ENCODE measurements around the gene SGCD.
A peak's percentile ranks its signal among the peaks of the same experiment; 100 is the strongest.

SGCD gene

DNA sequence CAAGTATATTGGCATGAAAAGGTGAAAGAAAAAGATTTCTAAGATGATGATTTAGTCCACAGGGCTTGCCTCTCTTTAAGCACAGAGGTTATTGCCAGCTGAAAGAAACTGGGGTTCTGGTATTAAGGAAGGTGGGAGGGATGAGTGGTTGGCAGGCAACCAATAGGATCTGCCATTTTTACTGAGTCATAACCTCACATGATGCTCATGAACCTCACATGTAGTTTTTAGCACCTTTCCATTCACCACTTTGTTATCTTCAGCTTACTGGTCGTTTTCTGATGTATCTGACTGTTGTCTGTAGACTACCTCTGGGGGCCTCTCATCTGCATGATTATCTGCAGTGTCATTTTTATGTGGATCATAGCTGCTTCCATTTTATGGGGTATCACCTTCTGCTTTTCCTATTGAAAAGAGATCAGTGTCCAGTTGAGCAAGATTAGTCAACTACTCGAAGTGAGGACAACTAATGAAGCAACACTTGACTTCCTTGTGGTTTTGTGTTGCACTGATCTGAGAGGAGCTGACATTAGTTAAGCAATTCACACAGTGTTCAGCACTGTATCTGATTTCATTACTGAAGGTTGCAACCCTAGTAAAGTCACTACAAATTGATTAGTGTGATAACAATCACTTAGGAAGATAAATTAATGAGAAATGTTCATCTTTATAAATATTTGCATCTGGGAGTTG lies 186.3 kb downstream of the SGCD start:
- no peak for DNase-seq (ENCODE audit: low spot score)

- DNase-seq (ENCODE audit: low spot score) = no peak
Measured at GRCh38 chr5:156515121-156515520, 188.2 kb downstream of the SGCD start.

- no peak for DNase-seq (ENCODE audit: low spot score)
Measured at GRCh38 chr5:156515803-156516360, 188.9 kb downstream of the SGCD start.

DNA sequence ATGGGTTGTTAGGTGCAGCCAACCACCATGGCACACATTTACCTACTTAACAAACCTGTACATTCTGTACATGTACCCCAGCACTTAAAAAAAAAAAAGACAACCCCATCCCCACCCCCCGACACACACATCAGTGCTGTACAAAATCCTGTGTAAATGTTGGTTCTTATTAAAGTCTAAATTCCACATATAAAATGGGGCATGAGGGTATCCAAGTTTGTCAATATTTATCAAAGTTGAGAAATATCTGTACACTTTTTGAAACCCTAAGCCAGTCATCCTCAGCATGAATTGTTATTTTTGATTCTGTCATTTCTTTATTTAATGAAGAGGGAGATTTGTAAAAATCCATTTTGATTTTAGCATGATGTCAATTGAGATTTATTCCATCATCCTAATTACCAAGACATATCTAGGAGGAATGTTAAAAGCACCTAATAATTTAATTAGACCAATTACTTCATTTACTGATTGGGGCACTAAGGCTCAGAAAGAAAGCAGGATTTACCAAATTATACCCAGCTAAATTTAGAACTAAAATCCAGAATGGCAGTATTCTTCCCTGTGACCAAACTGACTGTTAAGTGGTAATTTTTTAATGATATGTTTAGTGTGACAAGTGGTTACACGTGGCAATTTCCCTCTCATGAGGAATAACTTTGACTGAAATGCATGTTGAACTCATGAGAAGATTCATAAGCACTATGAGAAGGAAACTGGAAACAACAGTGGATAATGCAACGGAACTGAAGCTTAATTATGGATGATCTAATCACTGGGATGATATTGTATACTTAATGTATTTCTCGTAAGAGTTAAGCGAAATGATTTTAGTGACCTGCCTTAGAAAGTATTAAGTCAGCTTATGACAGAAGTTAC lies 195.9 kb downstream of the SGCD start:
- DNase-seq (ENCODE audit: low spot score) = no peak

GRCh38 chr5:156523607-156524006 lies 196.6 kb downstream of the SGCD start:
- no peak for DNase-seq (ENCODE audit: low spot score)

DNA sequence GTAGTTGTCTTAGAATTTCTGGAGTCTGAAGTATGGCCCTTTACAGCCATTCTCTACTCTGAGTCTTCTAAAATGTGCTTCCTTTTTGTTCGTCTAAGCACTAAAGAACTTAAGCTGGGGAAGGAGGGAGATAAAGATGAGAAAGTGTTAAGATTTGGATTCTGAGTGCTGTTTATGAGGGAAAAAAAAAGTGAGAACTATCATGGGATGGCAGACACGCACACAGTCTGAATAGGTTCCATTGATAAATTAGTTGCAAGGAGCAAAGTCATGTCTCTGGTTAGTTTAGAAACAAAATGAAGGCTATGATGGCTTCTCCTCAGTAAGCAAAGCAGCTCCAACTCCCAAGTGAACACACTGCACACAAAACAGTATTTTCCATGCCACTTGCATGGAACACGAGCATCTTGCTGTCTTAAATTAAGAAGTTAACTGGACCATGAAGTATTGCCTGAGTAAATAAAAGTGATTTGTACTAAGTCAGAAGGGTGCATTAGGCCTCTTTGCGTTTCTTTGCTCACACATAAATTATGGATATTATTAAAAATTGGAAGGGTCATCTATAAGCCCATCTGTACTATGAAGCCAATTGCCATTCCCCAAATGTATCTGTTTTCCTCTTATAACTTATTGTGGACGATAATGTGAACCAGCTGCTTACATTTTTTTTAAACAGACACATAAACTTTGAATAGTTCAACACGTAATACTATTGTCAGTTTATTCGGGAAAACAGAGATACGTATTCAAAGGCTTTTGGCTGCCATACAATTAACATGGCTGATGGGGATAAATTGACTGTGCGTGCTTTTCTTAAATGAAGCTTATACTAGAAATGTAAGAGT lies 199.3 kb downstream of the SGCD start:
- DNase-seq (ENCODE audit: low spot score) = peak; percentile 22

GRCh38 chr5:156527611-156528010 lies 200.6 kb downstream of the SGCD start:
- DNase-seq (ENCODE audit: low spot score) = no peak

- DNase-seq (ENCODE audit: low spot score) = no peak
Measured at GRCh38 chr5:156528673-156529072, 201.7 kb downstream of the SGCD start.

DNA sequence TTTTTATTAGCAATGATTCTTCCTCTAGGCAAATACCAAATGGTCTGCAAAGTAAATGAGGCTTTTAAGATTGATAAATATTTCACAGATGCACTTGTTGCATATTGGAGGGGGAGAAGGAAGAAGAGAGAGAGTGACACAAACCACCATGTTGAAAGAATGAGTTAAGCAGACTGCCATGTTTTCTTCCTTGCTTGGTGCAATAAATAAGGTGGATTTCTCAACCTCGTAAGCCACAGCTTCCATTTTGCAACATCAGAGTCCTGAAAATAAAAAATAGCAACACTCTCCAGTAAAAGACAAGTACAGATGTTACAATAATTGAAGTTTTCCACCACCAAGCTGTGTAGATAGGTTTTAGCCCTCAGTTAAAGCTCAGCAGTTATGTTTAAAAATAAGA lies 202.9 kb downstream of the SGCD start:
- no peak for DNase-seq (ENCODE audit: low spot score)

GRCh38 chr5:156531199-156531598 lies 204.2 kb downstream of the SGCD start:
- DNase-seq (ENCODE audit: low spot score) = no peak

DNA sequence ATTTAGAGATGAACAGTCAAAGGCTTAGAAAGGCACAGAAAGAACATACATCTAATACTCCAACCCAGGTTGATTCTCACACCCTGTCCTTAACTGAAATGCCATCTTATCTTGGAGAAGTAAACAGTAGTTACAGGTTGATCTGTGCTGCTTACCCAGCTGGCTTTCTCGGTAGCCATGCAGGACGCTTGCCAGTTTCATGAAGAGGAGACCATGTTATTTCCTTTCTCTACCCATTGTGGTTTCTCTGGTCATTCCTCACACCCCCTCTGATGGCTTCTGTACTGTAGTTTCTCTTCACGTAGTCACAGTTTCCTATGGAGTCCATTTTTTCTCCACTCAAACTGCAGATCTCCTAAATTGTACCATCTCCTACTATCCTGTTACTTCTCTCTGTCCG lies 206.0 kb downstream of the SGCD start:
- no peak for DNase-seq (ENCODE audit: low spot score)

DNA sequence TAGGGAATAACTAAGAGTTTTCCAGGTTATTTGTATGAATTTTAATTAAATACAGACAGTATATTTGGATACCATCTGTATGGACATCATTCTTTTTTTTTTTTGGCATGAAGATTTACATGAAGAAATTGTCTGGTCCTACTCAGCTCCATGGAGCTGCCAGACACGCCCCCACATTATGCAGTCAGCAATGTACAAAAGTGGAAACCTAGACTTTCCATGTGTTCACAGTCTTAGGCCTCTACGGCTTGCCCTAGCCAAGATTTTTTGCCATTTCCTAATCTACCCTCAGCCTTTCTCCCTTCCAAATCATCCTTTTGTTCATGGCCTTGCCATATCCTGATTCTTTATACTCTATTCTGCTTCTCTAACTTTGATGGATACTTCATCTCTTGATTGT lies 207.1 kb downstream of the SGCD start:
- no peak for DNase-seq (ENCODE audit: low spot score)

DNA sequence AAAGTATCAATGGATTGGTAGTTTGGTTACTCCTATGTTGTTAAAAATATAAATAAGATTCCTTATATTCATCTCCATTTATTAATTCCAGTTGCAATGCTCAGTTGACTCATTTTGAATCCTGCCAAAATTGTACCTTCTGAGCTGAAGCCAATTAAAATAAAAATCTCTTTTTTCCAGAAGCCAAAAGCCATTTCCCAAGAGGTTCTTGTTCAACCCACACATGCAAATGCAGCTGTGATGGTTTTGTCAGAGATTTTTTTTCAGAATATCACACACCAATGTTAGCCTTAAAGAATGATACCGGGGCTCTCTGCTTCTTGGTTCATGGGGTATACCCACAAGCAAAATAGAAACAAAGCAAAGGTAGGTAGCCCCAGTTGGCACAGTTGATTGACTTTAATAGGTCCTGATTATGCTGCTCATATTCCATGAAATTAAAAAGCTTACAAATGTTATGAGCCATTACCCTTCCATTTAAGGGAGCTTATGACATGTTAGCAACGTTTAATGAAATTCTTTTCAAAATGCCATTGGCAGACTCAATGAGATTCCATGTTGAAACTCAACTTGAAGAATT lies 208.0 kb downstream of the SGCD start:
- DNase-seq (ENCODE audit: low spot score) = no peak

DNA sequence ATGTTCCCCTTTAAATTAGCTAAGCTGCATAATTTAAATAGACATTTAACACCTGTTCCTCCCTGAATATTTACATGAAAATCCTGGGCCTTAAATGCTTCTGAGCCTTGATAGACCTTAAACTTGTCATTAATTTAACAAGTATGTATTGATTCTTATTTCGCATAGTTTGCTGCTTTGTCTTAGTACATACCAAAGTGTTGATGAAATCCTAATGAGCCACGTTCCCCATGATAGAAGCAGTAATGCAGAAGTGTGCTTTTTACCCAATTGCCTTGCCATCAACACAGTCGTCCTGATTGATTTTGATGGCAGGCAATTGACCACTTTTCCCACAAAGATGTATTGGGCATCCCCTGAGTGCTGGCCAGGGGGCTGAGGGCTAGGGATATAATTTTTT lies 213.5 kb downstream of the SGCD start:
- no peak for DNase-seq (ENCODE audit: low spot score)

GRCh38 chr5:156541582-156541981 lies 214.6 kb downstream of the SGCD start:
- no peak for DNase-seq (ENCODE audit: low spot score)

DNA sequence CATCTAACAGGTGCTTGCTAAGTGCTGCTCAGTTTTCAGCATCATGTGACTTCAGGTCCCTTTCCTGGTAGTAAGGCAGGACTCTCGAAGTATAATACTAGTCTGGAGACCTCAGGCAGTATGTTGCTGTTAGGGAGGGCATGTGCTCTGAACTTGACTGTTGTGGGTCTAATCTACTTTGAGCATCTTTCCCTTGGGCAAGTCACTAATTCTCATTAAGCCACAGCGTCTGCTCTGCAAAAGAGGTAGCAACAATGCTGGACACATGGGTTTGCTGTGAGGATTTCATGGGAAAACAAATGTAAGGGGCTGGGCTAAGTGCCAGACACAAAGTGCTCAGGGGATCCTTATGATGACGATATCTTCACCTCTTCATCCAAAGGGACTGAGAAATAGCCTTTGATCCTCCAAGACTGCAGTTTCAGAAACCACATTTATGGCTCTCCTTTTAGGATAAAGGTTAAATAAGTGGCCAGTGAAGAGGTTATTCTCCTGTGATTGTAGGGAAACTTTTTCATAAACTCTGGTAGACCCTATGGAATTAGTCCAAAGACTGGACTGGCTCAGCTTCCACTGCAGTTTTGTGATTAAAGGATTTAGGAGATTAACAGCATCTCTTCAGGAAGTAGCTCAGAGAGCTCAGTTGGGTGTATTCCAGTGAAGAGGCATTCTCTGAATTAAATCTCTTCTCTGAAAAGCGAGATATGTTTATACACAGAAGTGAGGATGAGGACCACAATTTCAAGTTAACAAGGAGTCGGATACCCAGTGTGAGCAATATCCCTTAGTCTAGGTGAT lies 216.6 kb downstream of the SGCD start:
- DNase-seq (ENCODE audit: low spot score) = no peak

DNA sequence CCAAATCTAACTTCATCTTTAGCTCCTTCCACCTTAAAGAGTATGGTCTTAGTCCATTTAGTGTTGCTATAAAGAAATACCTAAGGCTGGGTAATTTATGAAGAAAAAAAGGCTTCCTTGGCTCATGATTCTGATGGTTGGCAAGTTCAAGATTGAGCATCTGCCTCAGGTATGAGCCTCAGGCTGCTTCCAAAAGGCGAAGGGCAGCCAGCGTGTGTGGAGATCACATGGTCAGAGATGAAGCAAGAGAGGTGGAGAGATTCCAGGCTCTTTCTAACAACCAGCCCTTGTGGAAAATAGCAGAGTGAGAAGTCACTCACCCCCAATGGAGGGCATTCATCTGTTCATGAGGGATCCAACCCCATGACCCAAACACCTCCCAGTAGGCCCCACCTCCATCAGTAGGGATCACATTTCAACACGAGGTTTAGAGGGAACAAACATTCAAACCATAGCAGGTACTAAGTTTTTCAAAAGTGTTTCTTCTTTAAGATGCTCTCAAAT lies 225.9 kb downstream of the SGCD start:
- no peak for DNase-seq (ENCODE audit: low spot score)

DNA sequence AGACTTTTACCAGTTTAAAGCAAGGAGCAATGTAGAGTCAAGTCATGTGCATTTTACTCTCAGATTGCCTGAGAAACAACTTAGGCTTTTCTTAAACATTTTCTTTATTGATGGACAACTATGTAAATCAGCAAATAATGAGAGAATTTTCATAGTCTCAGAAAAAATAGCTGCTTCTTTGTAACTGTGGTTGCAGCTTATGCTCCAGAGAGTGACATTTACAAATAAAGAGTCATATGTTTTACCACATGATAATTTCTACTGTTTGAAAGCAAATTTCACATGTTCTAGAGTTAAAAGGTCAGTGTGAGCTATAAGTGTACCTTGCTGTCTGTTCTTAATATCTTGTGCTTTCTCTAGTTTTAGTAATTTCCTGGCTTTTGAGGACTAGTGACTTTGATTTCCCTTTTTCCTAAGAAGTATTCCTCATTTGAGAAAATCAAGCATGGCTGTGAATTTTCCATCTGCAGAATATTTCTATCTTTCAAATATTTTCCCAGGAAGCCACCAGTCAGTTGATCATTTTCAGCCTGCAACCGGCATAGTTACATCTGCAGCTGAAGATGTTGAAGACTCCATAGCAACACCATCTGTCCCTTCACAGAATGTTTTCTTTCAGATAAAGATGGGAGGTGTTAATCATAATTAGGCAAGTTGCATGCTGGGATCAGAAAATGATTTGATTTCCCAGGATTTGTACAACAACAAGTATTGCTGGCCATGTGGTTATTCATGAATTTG lies 229.9 kb downstream of the SGCD start:
- DNase-seq (ENCODE audit: low spot score) = peak; percentile 29

DNA sequence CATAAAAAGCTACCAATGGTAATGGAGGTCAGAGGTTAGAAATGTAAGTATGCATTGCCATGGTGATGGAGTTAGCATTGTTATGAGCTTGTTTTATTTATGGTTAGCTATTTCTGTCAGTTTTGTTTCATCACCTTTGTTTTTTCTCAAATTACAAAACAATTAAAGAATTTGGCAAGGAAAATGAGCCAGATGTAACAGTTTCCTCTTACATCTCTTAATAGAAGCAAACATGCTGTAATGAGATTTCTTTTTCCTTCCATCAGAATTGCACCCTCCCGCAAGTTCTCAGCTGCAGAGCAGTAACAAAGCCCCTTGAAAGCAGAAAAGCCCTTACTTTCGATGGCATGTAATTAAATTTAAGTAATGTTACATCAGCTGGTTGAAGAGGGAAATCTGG lies 233.0 kb downstream of the SGCD start:
- DNase-seq (ENCODE audit: low spot score) = no peak

GRCh38 chr5:156561651-156562050 lies 234.7 kb downstream of the SGCD start:
- DNase-seq (ENCODE audit: low spot score) = no peak

All from pons (tissue), 1 donor.